Kidney (tissue), 14 donors: Measurements from ENCODE around the gene APLNR. TPM values are rescaled to one million over a fixed set of nuclear protein-coding genes. Genes with fewer than 3 reads are reported as not detected.

Experiments
- DNase-seq, 5 donors: peaks; one replicate each; pipeline ENCODE4 v3.0.0-alpha.2; 2013 to 2020
- FAIRE-seq: peaks from 2 replicates; lab custom pipeline; 2012; peaks lifted over from hg19 to GRCh38; lab: Jason Lieb, UNC
- H3K27ac ChIP-seq, 2 donors: one replicate each; pipeline ENCODE4 v1.7.0; 2013; ENCODE audit warnings: low read depth in 2 of 2, low read length in 2 of 2, inconsistent platforms in 1 of 2
- H3K27me3 ChIP-seq: one replicate; pipeline ENCODE4 v1.7.1; 2013; ENCODE audit warnings: low read length, inconsistent platforms; ENCODE audit not compliant: control insufficient read depth, insufficient read depth
- H3K36me3 ChIP-seq, 3 donors: one replicate each; pipeline versions ENCODE4 v1.7.0 to v1.7.1; 2013; ENCODE audit warnings: low read length in 3 of 3, control low read depth in 1 of 3, inconsistent platforms in 1 of 3; ENCODE audit not compliant: insufficient read depth in 3 of 3, control insufficient read depth in 2 of 3
- H3K4me1 ChIP-seq, 3 donors: one replicate each; pipeline versions ENCODE4 v1.7.0 to v1.7.1; 2013; ENCODE audit warnings: low read length in 3 of 3, inconsistent platforms in 1 of 3, low read depth in 1 of 3; ENCODE audit not compliant: control insufficient read depth in 2 of 3, insufficient read depth in 2 of 3
- H3K4me3 ChIP-seq, 3 donors: one replicate each; pipeline versions ENCODE4 v1.7.0 to v1.8.1; 2013; ENCODE audit warnings: low read length in 3 of 3, control low read depth in 1 of 3, inconsistent platforms in 1 of 3
- H3K9ac ChIP-seq, 3 donors: one replicate each; pipeline versions ENCODE4 v1.7.0 to v1.7.1; 2013; ENCODE audit warnings: low read length in 3 of 3, control low read depth in 1 of 3, inconsistent platforms in 1 of 3
- H3K9me3 ChIP-seq, 3 donors: one replicate each; pipeline versions ENCODE4 v1.7.0 to v1.7.1; 2013; ENCODE audit warnings: low read length in 3 of 3, control low read depth in 1 of 3, inconsistent platforms in 1 of 3; ENCODE audit not compliant: control insufficient read depth in 2 of 3, insufficient read depth in 1 of 3
- intact Hi-C: fragments of 100-400 bp; cut with DNase I; formaldehyde crosslinking; loops from one replicate; pipeline ENCODE4 v1.11.1; 2022
- polyA plus RNA-seq: library from polyadenylated mRNA; stranded (reverse); fragments of 350-450 nt; fragmentation: Illumina TruSeq; extraction: RNeasy Lipid Tissue Mini Kit (QIAGEN cat#74804); gene quantifications from one replicate; pipeline ENCODE4 v1.2.3, GENCODE V29; 2014; ENCODE audit warnings: low read depth, low replicate concordance; ENCODE audit not compliant: insufficient read depth
- total RNA-seq: library from RNA; stranded (reverse); fragmentation: NEBNext Ultra II Directional; extraction: Animal tissue kit (Norgen Biotek cat#: 25700); gene quantifications from one replicate; pipeline ENCODE4 v1.2.1, GENCODE V29; 2021
- TF ChIP-seq, protein P1 (sequence below): IDR thresholded peaks from 3 replicates; pipeline ENCODE4 v1.5.1; 2012; ENCODE audit warnings: mild to moderate bottlenecking, moderate library complexity, borderline replicate concordance; ENCODE audit not compliant: insufficient read depth; ENCODE audit errors: extremely low read depth
- donor health status: control.
- donor health status: control.
- donor health status: control.
- donor health status: control.
- donor health status: control.
- donor health status: DM: yes; HTN: yes; CAD: no.
- donor health status: Normal renal cell carcinoma (clear cell type).

Gene APLNR
- total and polyA plus RNA-seq, 2 donors from 2014 or later = 5.3 to 16.6 TPM

GRCh38 chr11:57260937-57261783, 24.1 kb upstream of the APLNR start:
- Histone ChIP-seq H3K4me1 (no peaks in the 10 kb centered on the region), H3K4me3 (no peak overlapping the region), H3K9ac (no peak overlapping the region), H3K27ac (no peak overlapping the region), H3K27me3 (no peaks in the 10 kb centered on the region), H3K36me3 (no peaks in the 10 kb centered on the region), H3K9me3 (peaks cover 0 to 7% (median 0%) of the 10 kb centered on the region in 3 donors)
- FAIRE-seq (no peak), DNase-seq (no peak)
- intact Hi-C loops = no loop called here
- TF ChIP-seq, protein P1, sequence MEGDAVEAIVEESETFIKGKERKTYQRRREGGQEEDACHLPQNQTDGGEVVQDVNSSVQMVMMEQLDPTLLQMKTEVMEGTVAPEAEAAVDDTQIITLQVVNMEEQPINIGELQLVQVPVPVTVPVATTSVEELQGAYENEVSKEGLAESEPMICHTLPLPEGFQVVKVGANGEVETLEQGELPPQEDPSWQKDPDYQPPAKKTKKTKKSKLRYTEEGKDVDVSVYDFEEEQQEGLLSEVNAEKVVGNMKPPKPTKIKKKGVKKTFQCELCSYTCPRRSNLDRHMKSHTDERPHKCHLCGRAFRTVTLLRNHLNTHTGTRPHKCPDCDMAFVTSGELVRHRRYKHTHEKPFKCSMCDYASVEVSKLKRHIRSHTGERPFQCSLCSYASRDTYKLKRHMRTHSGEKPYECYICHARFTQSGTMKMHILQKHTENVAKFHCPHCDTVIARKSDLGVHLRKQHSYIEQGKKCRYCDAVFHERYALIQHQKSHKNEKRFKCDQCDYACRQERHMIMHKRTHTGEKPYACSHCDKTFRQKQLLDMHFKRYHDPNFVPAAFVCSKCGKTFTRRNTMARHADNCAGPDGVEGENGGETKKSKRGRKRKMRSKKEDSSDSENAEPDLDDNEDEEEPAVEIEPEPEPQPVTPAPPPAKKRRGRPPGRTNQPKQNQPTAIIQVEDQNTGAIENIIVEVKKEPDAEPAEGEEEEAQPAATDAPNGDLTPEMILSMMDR = no peak

DNA sequence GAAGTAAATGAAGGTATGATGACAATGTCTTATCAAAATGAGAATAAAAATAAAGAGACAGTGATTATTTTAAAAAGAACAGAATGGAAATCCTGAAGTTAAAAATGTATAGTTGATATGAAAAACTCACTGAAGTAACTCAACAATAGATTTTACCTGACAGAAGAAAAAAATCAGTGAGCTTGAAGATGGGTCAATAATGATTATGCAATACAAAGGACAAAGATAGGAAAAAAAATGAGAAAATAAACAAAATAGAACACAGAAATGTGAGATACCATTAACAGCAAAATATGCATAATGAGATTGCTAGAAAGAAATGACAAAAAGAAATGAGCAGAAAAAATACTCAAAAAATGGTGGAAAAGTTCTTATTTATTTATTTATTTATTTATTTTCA, 19.1 kb upstream of the APLNR start:
- H3K4me3 ChIP-seq = no peak overlapping the region
- intact Hi-C loops = no loop called here
- DNase-seq (no peak), FAIRE-seq (no peak)
- no peak overlapping the region for H3K27ac ChIP-seq
- TF ChIP-seq, protein P1 = no peak
- no peaks in the 10 kb centered on the region for H3K4me1 ChIP-seq
- peaks cover 0 to 7% (median 0%) of the 10 kb centered on the region in 3 donors for H3K9me3 ChIP-seq
- H3K27me3 ChIP-seq = no peaks in the 10 kb centered on the region
- no peaks in the 10 kb centered on the region for H3K36me3 ChIP-seq
- no peak overlapping the region for H3K9ac ChIP-seq

GRCh38 chr11:57255618-57256017, 18.6 kb upstream of the APLNR start:
- peaks cover 0 to 7% (median 0%) of the 10 kb centered on the region in 3 donors for H3K9me3 ChIP-seq
- H3K27me3 ChIP-seq = no peaks in the 10 kb centered on the region
- DNase-seq (no peak), FAIRE-seq (no peak)
- TF ChIP-seq, protein P1 = no peak
- no peak overlapping the region for H3K4me3 ChIP-seq
- no peak overlapping the region for H3K27ac ChIP-seq
- no peaks in the 10 kb centered on the region for H3K36me3 ChIP-seq
- no peak overlapping the region for H3K9ac ChIP-seq
- H3K4me1 ChIP-seq = no peaks in the 10 kb centered on the region
- intact Hi-C loops = no loop called here
